ENCODE measurements around the gene PLSCR2.
"Not testable (repeated sequence)": the region's sequence is repeated elsewhere in the genome, so short reads cannot be mapped to it uniquely, and the experiment has no call there.

PLSCR2 gene

GRCh38 chr3:146499701-146500100 lies 30.3 kb upstream of the PLSCR2 start:
- no peak for DNase-seq (ENCODE audit: extremely low spot score)
- TF ChIP-seq SUZ12 (IDR thresholded peaks at IDR 0.05) (no peak), HDGF (IDR thresholded peaks at IDR 0.05; ENCODE audit: borderline replicate concordance) (no peak)
- CTCF ChIA-PET: no interaction called here
- POLR2A ChIA-PET: no interaction called here

DNA sequence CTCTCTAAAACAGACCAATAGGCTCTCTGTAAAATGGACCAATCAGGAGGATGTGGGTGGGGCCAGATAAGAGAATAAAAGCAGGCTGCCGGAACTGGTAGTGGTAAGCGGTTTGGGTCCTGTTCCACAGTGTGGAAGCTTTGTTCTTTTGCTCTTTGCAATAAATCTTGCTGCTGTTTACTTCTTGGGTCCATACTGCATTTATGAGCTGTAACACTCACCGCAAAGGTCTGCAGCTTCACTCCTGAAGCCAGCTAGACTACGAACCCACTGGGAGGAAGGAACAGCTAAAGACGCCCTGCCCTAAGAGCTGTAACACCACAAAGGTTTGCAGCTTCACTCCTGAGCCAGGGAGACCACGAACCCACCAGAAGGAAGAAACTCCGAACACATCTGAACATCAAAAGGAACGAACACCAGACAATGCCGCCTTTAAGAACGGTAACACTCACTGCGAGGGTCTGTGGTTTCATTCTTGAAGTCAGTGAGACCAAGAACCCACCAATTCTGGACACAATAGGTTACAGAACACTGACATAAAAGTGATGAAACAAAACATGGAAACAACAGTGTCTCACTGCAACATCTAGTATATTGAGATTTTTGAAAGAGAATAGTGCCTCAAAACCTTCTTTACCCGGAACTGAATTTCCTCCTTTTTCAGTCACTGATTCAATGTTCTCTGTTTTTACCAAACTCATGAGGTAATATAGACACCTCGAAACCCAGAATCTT lies 28.8 kb upstream of the PLSCR2 start:
- POLR2A ChIA-PET: no interaction called here
- no peak for DNase-seq (ENCODE audit: extremely low spot score)
- CTCF ChIA-PET: no interaction called here
- TF ChIP-seq ZNF384 (IDR thresholded peaks at IDR 0.05): no peak
- no peak for TF ChIP-seq FOXK2 (IDR thresholded peaks at IDR 0.05)
- no peak for TF ChIP-seq LEF1 (IDR thresholded peaks at IDR 0.05; ENCODE audit: borderline replicate concordance)
- no peak for TF ChIP-seq SP1 (IDR thresholded peaks at IDR 0.05)
- no peak for TF ChIP-seq L3MBTL2 (conservative IDR thresholded peaks at IDR 0.05)
- no peak for TF ChIP-seq BHLHE40 (IDR thresholded peaks at IDR 0.05; ENCODE audit: borderline replicate concordance)
- TF ChIP-seq, protein P1, sequence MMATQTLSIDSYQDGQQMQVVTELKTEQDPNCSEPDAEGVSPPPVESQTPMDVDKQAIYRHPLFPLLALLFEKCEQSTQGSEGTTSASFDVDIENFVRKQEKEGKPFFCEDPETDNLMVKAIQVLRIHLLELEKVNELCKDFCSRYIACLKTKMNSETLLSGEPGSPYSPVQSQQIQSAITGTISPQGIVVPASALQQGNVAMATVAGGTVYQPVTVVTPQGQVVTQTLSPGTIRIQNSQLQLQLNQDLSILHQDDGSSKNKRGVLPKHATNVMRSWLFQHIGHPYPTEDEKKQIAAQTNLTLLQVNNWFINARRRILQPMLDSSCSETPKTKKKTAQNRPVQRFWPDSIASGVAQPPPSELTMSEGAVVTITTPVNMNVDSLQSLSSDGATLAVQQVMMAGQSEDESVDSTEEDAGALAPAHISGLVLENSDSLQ (IDR thresholded peaks at IDR 0.05): no peak
- TF ChIP-seq SUZ12 (IDR thresholded peaks at IDR 0.05): no peak
- no peak for TF ChIP-seq ELF4 (IDR thresholded peaks at IDR 0.05)
- TF ChIP-seq HDGF (IDR thresholded peaks at IDR 0.05; ENCODE audit: borderline replicate concordance): no peak
- TF ChIP-seq FOXM1 (IDR thresholded peaks at IDR 0.05; ENCODE audit: borderline replicate concordance): no peak
- TF ChIP-seq ARNT (IDR thresholded peaks at IDR 0.05): no peak
- no peak for TF ChIP-seq FOXA1 (IDR thresholded peaks at IDR 0.05)
- no peak for TF ChIP-seq NFRKB (IDR thresholded peaks at IDR 0.05)
- no peak for TF ChIP-seq TARDBP (IDR thresholded peaks at IDR 0.05)

- DNase-seq (ENCODE audit: extremely low spot score); CTCF ChIA-PET; POLR2A ChIA-PET: not testable (repeated sequence)
Observed at GRCh38 chr3:146497145-146497843, 27.9 kb upstream of the PLSCR2 start.

- DNase-seq (ENCODE audit: extremely low spot score): no peak
- POLR2A ChIA-PET: no interaction called here
- TF ChIP-seq L3MBTL2 (conservative IDR thresholded peaks at IDR 0.05) (no peak), SP1 (IDR thresholded peaks at IDR 0.05) (no peak), BHLHE40 (IDR thresholded peaks at IDR 0.05; ENCODE audit: borderline replicate concordance) (no peak), FOXA1 (IDR thresholded peaks at IDR 0.05) (no peak), LEF1 (IDR thresholded peaks at IDR 0.05; ENCODE audit: borderline replicate concordance) (no peak), CTBP1 (IDR thresholded peaks at IDR 0.05; ENCODE audit: borderline replicate concordance) (no peak), HDGF (IDR thresholded peaks at IDR 0.05; ENCODE audit: borderline replicate concordance) (no peak), ARNT (IDR thresholded peaks at IDR 0.05) (no peak), NFRKB (IDR thresholded peaks at IDR 0.05) (no peak), ELF4 (IDR thresholded peaks at IDR 0.05) (no peak), SUZ12 (IDR thresholded peaks at IDR 0.05) (no peak), FOXK2 (IDR thresholded peaks at IDR 0.05) (no peak)
- TF ChIP-seq, protein P1 (IDR thresholded peaks at IDR 0.05): no peak
- CTCF ChIA-PET: no interaction called here
Observed at GRCh38 chr3:146496726-146497125, 27.4 kb upstream of the PLSCR2 start.

DNA sequence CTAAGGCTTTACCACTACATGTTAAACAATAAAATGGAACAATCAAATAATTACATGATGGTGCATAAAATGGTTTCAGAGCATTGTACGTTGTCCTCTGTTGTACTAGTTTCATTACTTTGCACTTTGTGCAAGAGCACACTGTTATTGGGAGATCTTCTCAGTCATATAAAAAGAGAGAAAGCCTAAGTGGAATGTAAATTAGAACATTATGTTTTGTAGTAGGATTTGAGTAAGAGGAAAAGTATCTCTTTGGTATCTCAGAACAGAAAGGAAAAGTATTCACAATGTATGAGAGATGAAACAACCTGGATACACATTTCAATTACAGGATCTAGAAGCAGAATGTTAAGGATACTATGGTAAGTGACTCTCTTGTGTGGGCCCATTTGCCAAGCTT lies 26.9 kb upstream of the PLSCR2 start:
- ChIA-PET POLR2A (no interaction called here), CTCF (no interaction called here)
- no peak for DNase-seq (ENCODE audit: extremely low spot score)
- TF ChIP-seq TARDBP (IDR thresholded peaks at IDR 0.05) (no peak), BHLHE40 (IDR thresholded peaks at IDR 0.05; ENCODE audit: borderline replicate concordance) (no peak), LEF1 (IDR thresholded peaks at IDR 0.05; ENCODE audit: borderline replicate concordance) (no peak), FOXK2 (IDR thresholded peaks at IDR 0.05) (no peak), L3MBTL2 (conservative IDR thresholded peaks at IDR 0.05) (no peak), ELF4 (IDR thresholded peaks at IDR 0.05) (no peak)
- TF ChIP-seq, protein P1 (IDR thresholded peaks at IDR 0.05): no peak

GRCh38 chr3:146493761-146494160 lies 24.4 kb upstream of the PLSCR2 start:
- TF ChIP-seq CTBP1 (IDR thresholded peaks at IDR 0.05; ENCODE audit: borderline replicate concordance): no peak
- TF ChIP-seq BHLHE40 (IDR thresholded peaks at IDR 0.05; ENCODE audit: borderline replicate concordance): no peak
- no peak for TF ChIP-seq NFRKB (IDR thresholded peaks at IDR 0.05)
- TF ChIP-seq LEF1 (IDR thresholded peaks at IDR 0.05; ENCODE audit: borderline replicate concordance): no peak
- TF ChIP-seq ELF4 (IDR thresholded peaks at IDR 0.05): no peak
- TF ChIP-seq ZNF384 (IDR thresholded peaks at IDR 0.05): no peak
- TF ChIP-seq ARNT (IDR thresholded peaks at IDR 0.05): no peak
- no peak for TF ChIP-seq FOXK2 (IDR thresholded peaks at IDR 0.05)
- TF ChIP-seq, protein P1 (IDR thresholded peaks at IDR 0.05): no peak
- TF ChIP-seq FOXM1 (IDR thresholded peaks at IDR 0.05; ENCODE audit: borderline replicate concordance): no peak
- no peak for TF ChIP-seq HDGF (IDR thresholded peaks at IDR 0.05; ENCODE audit: borderline replicate concordance)
- no peak for TF ChIP-seq TARDBP (IDR thresholded peaks at IDR 0.05)
- TF ChIP-seq SP1 (IDR thresholded peaks at IDR 0.05): no peak
- no peak for TF ChIP-seq L3MBTL2 (conservative IDR thresholded peaks at IDR 0.05)
- no peak for TF ChIP-seq SUZ12 (IDR thresholded peaks at IDR 0.05)
- TF ChIP-seq FOXA1 (IDR thresholded peaks at IDR 0.05): no peak
- no peak for DNase-seq (ENCODE audit: extremely low spot score)
- CTCF ChIA-PET: no interaction called here
- POLR2A ChIA-PET: no interaction called here
